A549 (cell line): Measurements from ENCODE around the gene CREBL2.

Source experiments
- BHLHE40 ChIP-seq: IDR thresholded peaks from 2 replicates; pipeline ENCODE4 v1.6.1; 2012; ENCODE audit warnings: low read depth, low read length, inconsistent platforms
- EP300 ChIP-seq, 2 experiments: fragments of >200 bp; sonication (Bioruptor Twin); formaldehyde crosslinking; IDR thresholded peaks; 2 replicates in 1 of 2; 3 replicates in 1 of 2; pipeline ENCODE4 v1.6.1; 2016 to 2017
- FOXS1 ChIP-seq: fragments of 250-450 bp; sonication (Bioruptor Pico); IDR thresholded peaks from 2 replicates; pipeline ENCODE4 v1.5.0; 2020; ENCODE audit warnings: mild to moderate bottlenecking, moderate library complexity
- POLR2A ChIP-seq: IDR thresholded peaks from 2 replicates; pipeline ENCODE4 v1.6.1; 2012; ENCODE audit warnings: mild to moderate bottlenecking, low read length
- USF2 ChIP-seq: fragments of 450-650 bp; IDR thresholded peaks from 2 replicates; pipeline ENCODE4 v1.6.1; 2014; ENCODE audit warnings: antibody characterized with exemption
- TF ChIP-seq, protein P1 (sequence below): fragments of >200 bp; sonication (Bioruptor Twin); formaldehyde crosslinking; IDR thresholded peaks from 3 replicates; pipeline ENCODE4 v1.5.1; 2016
- TF ChIP-seq, protein P2 (sequence below): IDR thresholded peaks from 2 replicates; pipeline ENCODE4 v1.6.1; 2012
- TF ChIP-seq, protein P3 (sequence below): fragments of 200-600 bp; sonication (generic); IDR thresholded peaks from 2 replicates; pipeline ENCODE4 v1.6.1; 2016; ENCODE audit warnings: antibody characterized with exemption, mild to moderate bottlenecking, moderate library complexity

DNA sequence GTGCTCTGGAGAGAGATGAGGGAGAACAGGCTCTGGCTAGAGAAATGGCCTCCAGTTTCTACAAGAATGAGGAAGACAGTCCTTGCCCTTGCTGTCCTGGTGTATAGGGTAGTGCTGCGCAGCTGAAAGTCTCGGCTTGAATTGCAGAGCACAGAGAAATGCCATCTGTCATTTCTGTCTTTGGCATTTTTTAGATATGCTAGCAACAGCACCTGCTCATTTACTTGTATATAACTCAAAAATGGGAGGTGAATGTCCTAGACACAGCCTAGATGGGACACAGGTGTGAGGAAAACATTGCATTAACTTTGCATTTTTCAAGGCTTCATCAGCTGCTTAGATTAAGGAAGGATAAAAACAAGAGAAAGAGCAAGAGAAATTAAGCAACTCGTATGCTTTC is 48.5 kb downstream of the CREBL2 start:
- TF ChIP-seq, protein P1, sequence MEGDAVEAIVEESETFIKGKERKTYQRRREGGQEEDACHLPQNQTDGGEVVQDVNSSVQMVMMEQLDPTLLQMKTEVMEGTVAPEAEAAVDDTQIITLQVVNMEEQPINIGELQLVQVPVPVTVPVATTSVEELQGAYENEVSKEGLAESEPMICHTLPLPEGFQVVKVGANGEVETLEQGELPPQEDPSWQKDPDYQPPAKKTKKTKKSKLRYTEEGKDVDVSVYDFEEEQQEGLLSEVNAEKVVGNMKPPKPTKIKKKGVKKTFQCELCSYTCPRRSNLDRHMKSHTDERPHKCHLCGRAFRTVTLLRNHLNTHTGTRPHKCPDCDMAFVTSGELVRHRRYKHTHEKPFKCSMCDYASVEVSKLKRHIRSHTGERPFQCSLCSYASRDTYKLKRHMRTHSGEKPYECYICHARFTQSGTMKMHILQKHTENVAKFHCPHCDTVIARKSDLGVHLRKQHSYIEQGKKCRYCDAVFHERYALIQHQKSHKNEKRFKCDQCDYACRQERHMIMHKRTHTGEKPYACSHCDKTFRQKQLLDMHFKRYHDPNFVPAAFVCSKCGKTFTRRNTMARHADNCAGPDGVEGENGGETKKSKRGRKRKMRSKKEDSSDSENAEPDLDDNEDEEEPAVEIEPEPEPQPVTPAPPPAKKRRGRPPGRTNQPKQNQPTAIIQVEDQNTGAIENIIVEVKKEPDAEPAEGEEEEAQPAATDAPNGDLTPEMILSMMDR, result no peak
- TF ChIP-seq BHLHE40 (no peak), FOXS1 (CRISPR knock-in tag) (no peak), EP300 (IDR thresholded peaks at IDR 0.05) (no peak), USF2 (no peak), POLR2A (no peak)
- TF ChIP-seq, protein P2, sequence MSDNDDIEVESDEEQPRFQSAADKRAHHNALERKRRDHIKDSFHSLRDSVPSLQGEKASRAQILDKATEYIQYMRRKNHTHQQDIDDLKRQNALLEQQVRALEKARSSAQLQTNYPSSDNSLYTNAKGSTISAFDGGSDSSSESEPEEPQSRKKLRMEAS, result no peak
- TF ChIP-seq, protein P3, sequence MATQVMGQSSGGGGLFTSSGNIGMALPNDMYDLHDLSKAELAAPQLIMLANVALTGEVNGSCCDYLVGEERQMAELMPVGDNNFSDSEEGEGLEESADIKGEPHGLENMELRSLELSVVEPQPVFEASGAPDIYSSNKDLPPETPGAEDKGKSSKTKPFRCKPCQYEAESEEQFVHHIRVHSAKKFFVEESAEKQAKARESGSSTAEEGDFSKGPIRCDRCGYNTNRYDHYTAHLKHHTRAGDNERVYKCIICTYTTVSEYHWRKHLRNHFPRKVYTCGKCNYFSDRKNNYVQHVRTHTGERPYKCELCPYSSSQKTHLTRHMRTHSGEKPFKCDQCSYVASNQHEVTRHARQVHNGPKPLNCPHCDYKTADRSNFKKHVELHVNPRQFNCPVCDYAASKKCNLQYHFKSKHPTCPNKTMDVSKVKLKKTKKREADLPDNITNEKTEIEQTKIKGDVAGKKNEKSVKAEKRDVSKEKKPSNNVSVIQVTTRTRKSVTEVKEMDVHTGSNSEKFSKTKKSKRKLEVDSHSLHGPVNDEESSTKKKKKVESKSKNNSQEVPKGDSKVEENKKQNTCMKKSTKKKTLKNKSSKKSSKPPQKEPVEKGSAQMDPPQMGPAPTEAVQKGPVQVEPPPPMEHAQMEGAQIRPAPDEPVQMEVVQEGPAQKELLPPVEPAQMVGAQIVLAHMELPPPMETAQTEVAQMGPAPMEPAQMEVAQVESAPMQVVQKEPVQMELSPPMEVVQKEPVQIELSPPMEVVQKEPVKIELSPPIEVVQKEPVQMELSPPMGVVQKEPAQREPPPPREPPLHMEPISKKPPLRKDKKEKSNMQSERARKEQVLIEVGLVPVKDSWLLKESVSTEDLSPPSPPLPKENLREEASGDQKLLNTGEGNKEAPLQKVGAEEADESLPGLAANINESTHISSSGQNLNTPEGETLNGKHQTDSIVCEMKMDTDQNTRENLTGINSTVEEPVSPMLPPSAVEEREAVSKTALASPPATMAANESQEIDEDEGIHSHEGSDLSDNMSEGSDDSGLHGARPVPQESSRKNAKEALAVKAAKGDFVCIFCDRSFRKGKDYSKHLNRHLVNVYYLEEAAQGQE, result no peak
